GM12892 (cell line): ENCODE measurements around the gene OSBPL10.

ENCODE experiments used
- DNase-seq: peaks from one replicate; pipeline ENCODE4 v3.0.0; 2011; ENCODE audit not compliant: insufficient read length
- FAIRE-seq: peaks from 2 replicates; lab custom pipeline; 2011; peaks lifted over from hg19 to GRCh38; lab: Jason Lieb, UNC
- POLR2A ChIP-seq: IDR thresholded peaks from 2 replicates; pipeline ENCODE4 v1.6.1; 2011; ENCODE audit warnings: low read depth, low read length, control low read depth
- POLR2AphosphoS5 ChIP-seq: IDR thresholded peaks from 2 replicates; pipeline ENCODE4 v1.6.1; 2011; ENCODE audit warnings: low read depth, low read length, control low read depth
- TAF1 ChIP-seq: IDR thresholded peaks from 2 replicates; pipeline ENCODE4 v1.6.1; 2011; ENCODE audit warnings: low read depth, mild to moderate bottlenecking, control low read depth, low read length, borderline replicate concordance

Gene OSBPL10

GRCh38 chr3:31895471-31895870, 85.6 kb downstream of the OSBPL10 start:
- FAIRE-seq (no peak), DNase-seq (no peak)
- TF ChIP-seq POLR2AphosphoS5: no peak
- TF ChIP-seq POLR2A: no peak
- TF ChIP-seq TAF1: no peak

- TF ChIP-seq TAF1 (no peak), POLR2AphosphoS5 (no peak), POLR2A (no peak)
- DNase-seq (no peak), FAIRE-seq (no peak)
Measured at GRCh38 chr3:31892916-31893573, 88.0 kb downstream of the OSBPL10 start.

GRCh38 chr3:31892500-31892899, 88.6 kb downstream of the OSBPL10 start:
- TF ChIP-seq POLR2AphosphoS5 (no peak), POLR2A (no peak), TAF1 (no peak)
- FAIRE-seq: no peak
- DNase-seq: no peak

- no peak for TF ChIP-seq POLR2A
- TF ChIP-seq POLR2AphosphoS5: no peak
- TF ChIP-seq TAF1: no peak
- FAIRE-seq: no peak
Measured at GRCh38 chr3:31891876-31892455, 89.1 kb downstream of the OSBPL10 start.

GRCh38 chr3:31890742-31891469, 90.2 kb downstream of the OSBPL10 start:
- DNase-seq (no peak), FAIRE-seq (no peak)
- TF ChIP-seq POLR2A (no peak), TAF1 (no peak), POLR2AphosphoS5 (no peak)

More at GRCh38 chr3:31891876-31892455, 89.1 kb downstream of the OSBPL10 start:
- DNase-seq: no peak

GRCh38 chr3:31890007-31890406, 91.1 kb downstream of the OSBPL10 start:
- FAIRE-seq: no peak

GRCh38 chr3:31885235-31885634, 95.8 kb downstream of the OSBPL10 start:
- TF ChIP-seq POLR2AphosphoS5 (no peak), TAF1 (no peak), POLR2A (no peak)

More at GRCh38 chr3:31890007-31890406, 91.1 kb downstream of the OSBPL10 start:
- DNase-seq: no peak
- TF ChIP-seq POLR2A: no peak
- no peak for TF ChIP-seq TAF1
- no peak for TF ChIP-seq POLR2AphosphoS5

GRCh38 chr3:31884251-31884650, 96.8 kb downstream of the OSBPL10 start:
- no peak for TF ChIP-seq TAF1
- TF ChIP-seq POLR2AphosphoS5: no peak
- TF ChIP-seq POLR2A: no peak
- FAIRE-seq: no peak
- DNase-seq: no peak

More at GRCh38 chr3:31885235-31885634, 95.8 kb downstream of the OSBPL10 start:
- DNase-seq: no peak
- FAIRE-seq: no peak

- DNase-seq (no peak), FAIRE-seq (no peak)
- TF ChIP-seq POLR2A (no peak), TAF1 (no peak), POLR2AphosphoS5 (no peak)
Measured at GRCh38 chr3:31882895-31883294, 98.2 kb downstream of the OSBPL10 start.

- DNase-seq: no peak
- FAIRE-seq: no peak
- no peak for TF ChIP-seq POLR2AphosphoS5
- TF ChIP-seq TAF1: no peak
- no peak for TF ChIP-seq POLR2A
Measured at GRCh38 chr3:31882431-31882830, 98.6 kb downstream of the OSBPL10 start.

GRCh38 chr3:31880482-31881078, 100.5 kb downstream of the OSBPL10 start:
- FAIRE-seq (no peak), DNase-seq (no peak)
- TF ChIP-seq POLR2AphosphoS5 (no peak), POLR2A (no peak), TAF1 (no peak)

- DNase-seq (no peak), FAIRE-seq (peak; percentile 21)
- no peak for TF ChIP-seq POLR2AphosphoS5
- no peak for TF ChIP-seq TAF1
- TF ChIP-seq POLR2A: no peak
Measured at GRCh38 chr3:31880020-31880419, 101.0 kb downstream of the OSBPL10 start.
